ENCODE results near the gene YKT6.

DNA sequence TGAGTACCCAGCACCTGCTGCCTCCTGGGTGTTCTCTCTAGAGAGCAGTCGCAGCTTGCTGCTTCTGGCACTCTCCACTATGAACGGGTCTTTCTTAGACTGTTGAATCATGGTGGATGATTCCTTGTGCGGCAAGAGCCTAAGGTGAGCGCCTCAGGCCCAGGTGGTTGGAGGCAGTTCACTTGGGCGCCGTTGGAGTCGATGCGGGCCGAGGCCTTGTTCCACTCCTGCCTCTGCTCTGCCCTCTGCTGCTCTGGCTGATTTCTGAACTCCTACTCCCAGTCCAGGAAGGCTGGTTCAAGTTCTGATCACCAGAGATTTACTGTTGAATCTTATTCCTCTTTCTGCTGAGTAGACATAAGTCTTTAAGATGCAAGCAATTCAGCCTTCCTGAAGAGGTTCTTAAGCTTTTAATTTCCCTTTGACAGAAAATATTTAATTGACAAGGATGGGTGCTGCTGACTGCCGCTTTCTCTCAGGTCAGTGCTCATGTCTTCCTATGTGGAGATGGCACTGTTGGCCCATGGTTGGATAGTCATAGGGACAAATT is 10.4 kb downstream of the YKT6 start:
- TF ChIP-seq, protein P1, sequence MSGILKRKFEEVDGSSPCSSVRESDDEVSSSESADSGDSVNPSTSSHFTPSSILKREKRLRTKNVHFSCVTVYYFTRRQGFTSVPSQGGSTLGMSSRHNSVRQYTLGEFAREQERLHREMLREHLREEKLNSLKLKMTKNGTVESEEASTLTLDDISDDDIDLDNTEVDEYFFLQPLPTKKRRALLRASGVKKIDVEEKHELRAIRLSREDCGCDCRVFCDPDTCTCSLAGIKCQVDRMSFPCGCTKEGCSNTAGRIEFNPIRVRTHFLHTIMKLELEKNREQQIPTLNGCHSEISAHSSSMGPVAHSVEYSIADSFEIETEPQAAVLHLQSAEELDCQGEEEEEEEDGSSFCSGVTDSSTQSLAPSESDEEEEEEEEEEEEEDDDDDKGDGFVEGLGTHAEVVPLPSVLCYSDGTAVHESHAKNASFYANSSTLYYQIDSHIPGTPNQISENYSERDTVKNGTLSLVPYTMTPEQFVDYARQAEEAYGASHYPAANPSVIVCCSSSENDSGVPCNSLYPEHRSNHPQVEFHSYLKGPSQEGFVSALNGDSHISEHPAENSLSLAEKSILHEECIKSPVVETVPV (CRISPR knock-in tag; IDR thresholded peaks at IDR 0.05) = no peak
- TF ChIP-seq TOX (CRISPR knock-in tag; IDR thresholded peaks at IDR 0.05; ENCODE audit: borderline replicate concordance) (no peak), CREB5 (CRISPR knock-in tag; IDR thresholded peaks at IDR 0.05; ENCODE audit: low read depth) (no peak), BACH2 (CRISPR knock-in tag; IDR thresholded peaks at IDR 0.05; ENCODE audit: borderline replicate concordance) (no peak), CSDC2 (CRISPR knock-in tag; IDR thresholded peaks at IDR 0.05) (no peak), ZFP30 (CRISPR knock-in tag; IDR thresholded peaks at IDR 0.05) (no peak), ZFP3 (CRISPR knock-in tag; IDR thresholded peaks at IDR 0.05) (no peak)
- TF ChIP-seq, protein P2, sequence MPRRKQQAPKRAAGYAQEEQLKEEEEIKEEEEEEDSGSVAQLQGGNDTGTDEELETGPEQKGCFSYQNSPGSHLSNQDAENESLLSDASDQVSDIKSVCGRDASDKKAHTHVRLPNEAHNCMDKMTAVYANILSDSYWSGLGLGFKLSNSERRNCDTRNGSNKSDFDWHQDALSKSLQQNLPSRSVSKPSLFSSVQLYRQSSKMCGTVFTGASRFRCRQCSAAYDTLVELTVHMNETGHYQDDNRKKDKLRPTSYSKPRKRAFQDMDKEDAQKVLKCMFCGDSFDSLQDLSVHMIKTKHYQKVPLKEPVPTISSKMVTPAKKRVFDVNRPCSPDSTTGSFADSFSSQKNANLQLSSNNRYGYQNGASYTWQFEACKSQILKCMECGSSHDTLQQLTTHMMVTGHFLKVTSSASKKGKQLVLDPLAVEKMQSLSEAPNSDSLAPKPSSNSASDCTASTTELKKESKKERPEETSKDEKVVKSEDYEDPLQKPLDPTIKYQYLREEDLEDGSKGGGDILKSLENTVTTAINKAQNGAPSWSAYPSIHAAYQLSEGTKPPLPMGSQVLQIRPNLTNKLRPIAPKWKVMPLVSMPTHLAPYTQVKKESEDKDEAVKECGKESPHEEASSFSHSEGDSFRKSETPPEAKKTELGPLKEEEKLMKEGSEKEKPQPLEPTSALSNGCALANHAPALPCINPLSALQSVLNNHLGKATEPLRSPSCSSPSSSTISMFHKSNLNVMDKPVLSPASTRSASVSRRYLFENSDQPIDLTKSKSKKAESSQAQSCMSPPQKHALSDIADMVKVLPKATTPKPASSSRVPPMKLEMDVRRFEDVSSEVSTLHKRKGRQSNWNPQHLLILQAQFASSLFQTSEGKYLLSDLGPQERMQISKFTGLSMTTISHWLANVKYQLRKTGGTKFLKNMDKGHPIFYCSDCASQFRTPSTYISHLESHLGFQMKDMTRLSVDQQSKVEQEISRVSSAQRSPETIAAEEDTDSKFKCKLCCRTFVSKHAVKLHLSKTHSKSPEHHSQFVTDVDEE (CRISPR knock-in tag; IDR thresholded peaks at IDR 0.05) = no peak

All from SK-N-SH treated with all-trans-retinoic acid at 6 μM for 48 hours (cell line).